ENCODE data around the gene SPX.

GRCh38 chr12:21552635-21553328 lies 26.7 kb downstream of the SPX start:
- TF ChIP-seq EP300 (IDR thresholded peaks at IDR 0.05; ENCODE audit: borderline replicate concordance in 1 of 2, low read depth in 2 of 2, low read length in 2 of 2) (no peak), CTCF (IDR thresholded peaks at IDR 0.05; ENCODE audit: control extremely low read depth in 1 of 3, insufficient read depth in 1 of 3, low read depth in 1 of 3, low read length in 3 of 3) (no peak), CHD2 (IDR thresholded peaks at IDR 0.05; ENCODE audit: low read length) (no peak), ZNF274 (IDR thresholded peaks at IDR 0.05; ENCODE audit: borderline replicate concordance, extremely low read depth, low read length) (no peak), TAF1 (IDR thresholded peaks at IDR 0.05; ENCODE audit: low read depth, low read length) (no peak), POLR2AphosphoS5 (IDR thresholded peaks at IDR 0.05; ENCODE audit: low read depth, low read length) (no peak), YY1 (IDR thresholded peaks at IDR 0.05; ENCODE audit: low read depth, low read length) (no peak), TBP (IDR thresholded peaks at IDR 0.05; ENCODE audit: low read depth, low read length) (no peak), MAFK (IDR thresholded peaks at IDR 0.05; ENCODE audit: low read depth, low read length) (no peak), POLR2A (IDR thresholded peaks at IDR 0.05; ENCODE audit: control extremely low read depth in 1 of 2, low read depth in 2 of 2, low read length in 2 of 2) (no peak), RAD21 (IDR thresholded peaks at IDR 0.05 in 1 of 2, conservative IDR thresholded peaks at IDR 0.05 in 1 of 2; ENCODE audit: low read depth in 2 of 2, low read length in 2 of 2) (no peak), SRF (IDR thresholded peaks at IDR 0.05; ENCODE audit: low read depth, low read length) (no peak)
- TF ChIP-seq, protein P1, sequence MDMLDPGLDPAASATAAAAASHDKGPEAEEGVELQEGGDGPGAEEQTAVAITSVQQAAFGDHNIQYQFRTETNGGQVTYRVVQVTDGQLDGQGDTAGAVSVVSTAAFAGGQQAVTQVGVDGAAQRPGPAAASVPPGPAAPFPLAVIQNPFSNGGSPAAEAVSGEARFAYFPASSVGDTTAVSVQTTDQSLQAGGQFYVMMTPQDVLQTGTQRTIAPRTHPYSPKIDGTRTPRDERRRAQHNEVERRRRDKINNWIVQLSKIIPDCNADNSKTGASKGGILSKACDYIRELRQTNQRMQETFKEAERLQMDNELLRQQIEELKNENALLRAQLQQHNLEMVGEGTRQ (IDR thresholded peaks at IDR 0.05; ENCODE audit: low read length), result no peak

Data from H1 (cell line).